ENCODE data around the gene ATL3. TPM values are rescaled to one million over a fixed set of nuclear protein-coding genes. Genes with fewer than 3 reads are reported as not detected.

The ATL3 gene
- total and polyA plus RNA-seq, 3 experiments from 2014 or later: 21.5 to 42.1 (median 41.9) TPM

- Histone ChIP-seq H3K9me3 (ENCODE audit: low read length) (no peaks in the 10 kb centered on the region), H3K27me3 (ENCODE audit: insufficient read depth, low read length, poor library complexity, severe bottlenecking) (no peaks in the 10 kb centered on the region), H3K4me3 (ENCODE audit: low read length) (peak within 1 kb of the TSS; percentile 81), H3K4me1 (ENCODE audit: insufficient read depth, low read length) (no peaks in the 10 kb centered on the region), H3K27ac (ENCODE audit: low read depth, low read length) (peak within 1 kb of the TSS; percentile 65), H3K36me3 (ENCODE audit: insufficient read depth, low read length) (no peaks in the 10 kb centered on the region)
- peak within 1 kb of the TSS; percentile 87 to 96 (median 90) for H3K4me3 Mint-ChIP-seq
- DNase-seq: peak in 3 of 5 donors; percentile 7 to 26 (median 22)
- POLR2A ChIA-PET: no interaction called here
- H3K4me1 Mint-ChIP-seq: peaks cover 26 to 45% (median 36%) of the 10 kb centered on the region in 3 donors
- peaks cover 0 to 3% (median 0%) of the 10 kb centered on the region in 3 donors for H3K36me3 Mint-ChIP-seq
- H3K9me3 Mint-ChIP-seq: no peaks in the 10 kb centered on the region
- peak within 1 kb of the TSS; percentile 78 to 93 (median 88) for H3K27ac Mint-ChIP-seq
- no peaks in the 10 kb centered on the region for H3K27me3 Mint-ChIP-seq
- CTCF ChIA-PET: no interaction called here
Measured at GRCh38 chr11:63614136-63614671, 57.0 kb downstream of the ATL3 start, which contains the start of gene PLAAT3. PLAAT3 (minus strand) TSS chr11:63614433; CDS start chr11:63614014, 419 bp downstream.

DNA sequence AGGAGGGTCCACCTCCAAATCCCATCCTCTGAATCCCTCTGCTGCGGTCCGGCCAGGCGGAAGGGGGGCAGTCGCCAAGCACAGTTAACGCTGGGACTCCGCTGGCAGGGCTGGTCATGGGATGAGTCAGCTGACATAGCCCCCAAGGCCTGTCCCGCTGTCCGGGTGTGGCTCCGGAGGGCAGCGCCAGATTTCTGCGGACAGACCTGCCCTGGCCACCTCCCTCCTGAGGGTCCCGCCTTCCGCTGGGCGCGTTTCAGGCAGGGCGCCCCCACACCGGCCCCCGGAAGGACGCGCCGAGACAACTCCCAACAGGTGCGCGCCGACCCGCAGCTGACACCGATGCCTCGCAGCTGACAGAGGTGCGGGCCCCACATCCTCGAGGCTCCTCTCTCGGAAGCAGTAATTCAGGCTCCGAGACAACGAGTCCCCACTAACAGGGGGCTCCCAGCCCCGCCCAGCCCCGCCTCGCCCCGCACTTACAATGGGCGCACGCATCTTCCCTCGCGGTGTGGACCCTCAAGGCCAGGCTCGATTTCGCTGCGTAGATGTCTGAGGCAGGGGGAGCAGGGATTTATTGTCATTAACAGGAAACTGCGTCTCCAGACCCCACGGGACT, 57.5 kb downstream of the ATL3 start:
- peak; percentile 16 to 75 (median 43) for DNase-seq
- ChIA-PET CTCF (no interaction called here), POLR2A (no interaction called here)
- Mint-ChIP-seq H3K4me1 (peaks cover 26 to 49% (median 37%) of the 10 kb centered on the region in 3 donors), H3K27ac (peak overlapping the region; percentile 78 to 93 (median 87)), H3K36me3 (peaks cover 0 to 3% (median 0%) of the 10 kb centered on the region in 3 donors), H3K4me3 (peak overlapping the region; percentile 87 to 96 (median 90)), H3K27me3 (no peaks in the 10 kb centered on the region), H3K9me3 (no peaks in the 10 kb centered on the region)
- Histone ChIP-seq H3K4me3 (ENCODE audit: low read length) (peak overlapping the region; percentile 81), H3K4me1 (ENCODE audit: insufficient read depth, low read length) (no peaks in the 10 kb centered on the region), H3K9me3 (ENCODE audit: low read length) (no peaks in the 10 kb centered on the region), H3K27ac (ENCODE audit: low read depth, low read length) (peak overlapping the region; percentile 65), H3K36me3 (ENCODE audit: insufficient read depth, low read length) (no peaks in the 10 kb centered on the region), H3K27me3 (ENCODE audit: insufficient read depth, low read length, poor library complexity, severe bottlenecking) (no peaks in the 10 kb centered on the region)

DNA sequence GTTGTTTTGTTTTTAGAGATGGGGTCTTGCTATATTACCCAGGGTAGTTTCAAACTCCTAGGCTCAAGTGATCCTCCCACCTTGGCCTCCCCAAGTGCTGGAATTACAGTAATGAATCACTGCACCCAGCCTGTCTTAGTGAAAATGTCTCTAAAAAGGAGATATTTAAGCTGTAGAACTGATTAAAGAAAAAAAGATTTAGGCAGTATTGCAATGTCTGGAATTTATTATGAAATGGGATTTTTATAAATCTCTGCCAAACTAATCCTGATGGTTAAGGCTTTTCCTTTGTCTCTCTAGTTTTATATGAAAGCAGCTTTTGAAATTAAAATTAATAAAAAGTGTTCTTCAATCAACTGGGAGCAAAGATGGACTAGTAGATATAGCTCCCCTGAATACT, 59.0 kb downstream of the ATL3 start:
- no peak overlapping the region for H3K4me3 ChIP-seq (ENCODE audit: low read length)
- H3K9me3 Mint-ChIP-seq: no peaks in the 10 kb centered on the region
- H3K27ac Mint-ChIP-seq: peak overlapping the region in 6 of 8 donors; percentile 54 to 81 (median 66)
- H3K36me3 Mint-ChIP-seq: peaks cover 0 to 3% (median 2%) of the 10 kb centered on the region in 3 donors
- ChIA-PET CTCF (no interaction called here), POLR2A (no interaction called here)
- no peak overlapping the region for H3K27ac ChIP-seq (ENCODE audit: low read depth, low read length)
- peak overlapping the region in 3 of 7 donors; percentile 77 to 80 (median 77) for H3K4me3 Mint-ChIP-seq
- no peaks in the 10 kb centered on the region for H3K27me3 ChIP-seq (ENCODE audit: insufficient read depth, low read length, poor library complexity, severe bottlenecking)
- H3K4me1 Mint-ChIP-seq: peaks cover 29 to 54% (median 40%) of the 10 kb centered on the region in 3 donors
- no peaks in the 10 kb centered on the region for H3K4me1 ChIP-seq (ENCODE audit: insufficient read depth, low read length)
- DNase-seq: no peak
- H3K27me3 Mint-ChIP-seq: no peaks in the 10 kb centered on the region
- no peaks in the 10 kb centered on the region for H3K9me3 ChIP-seq (ENCODE audit: low read length)
- H3K36me3 ChIP-seq (ENCODE audit: insufficient read depth, low read length): no peaks in the 10 kb centered on the region

DNA sequence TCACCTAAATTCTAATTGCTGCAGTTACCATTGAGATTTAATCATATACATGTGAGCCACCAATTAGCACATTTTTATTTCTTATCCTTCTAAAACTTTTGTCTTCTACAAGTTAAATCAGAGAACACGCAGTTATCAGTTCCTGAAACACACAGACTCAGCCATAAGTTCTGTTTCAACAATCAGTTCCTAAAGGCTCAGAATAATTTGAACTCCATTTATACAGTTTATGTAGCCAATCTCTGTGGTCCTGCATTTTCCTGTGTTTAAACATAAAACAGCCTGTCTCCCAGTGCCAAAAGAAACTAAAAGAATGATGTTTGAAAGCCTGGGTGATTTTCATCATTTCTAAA, 59.8 kb downstream of the ATL3 start:
- no peaks in the 10 kb centered on the region for H3K36me3 ChIP-seq (ENCODE audit: insufficient read depth, low read length)
- no peaks in the 10 kb centered on the region for H3K4me1 ChIP-seq (ENCODE audit: insufficient read depth, low read length)
- H3K4me3 Mint-ChIP-seq: peak overlapping the region in 2 of 7 donors; percentile 27 to 44
- H3K4me3 ChIP-seq (ENCODE audit: low read length): no peak overlapping the region
- H3K36me3 Mint-ChIP-seq: peaks cover 0 to 4% (median 2%) of the 10 kb centered on the region in 3 donors
- peaks cover 31 to 54% (median 45%) of the 10 kb centered on the region in 3 donors for H3K4me1 Mint-ChIP-seq
- no peak overlapping the region for H3K27ac ChIP-seq (ENCODE audit: low read depth, low read length)
- ChIA-PET CTCF (no interaction called here), POLR2A (no interaction called here)
- peak overlapping the region in 4 of 8 donors; percentile 8 to 79 (median 46) for H3K27ac Mint-ChIP-seq
- H3K9me3 Mint-ChIP-seq: no peaks in the 10 kb centered on the region
- no peaks in the 10 kb centered on the region for H3K9me3 ChIP-seq (ENCODE audit: low read length)
- DNase-seq: no peak
- H3K27me3 Mint-ChIP-seq: no peaks in the 10 kb centered on the region
- H3K27me3 ChIP-seq (ENCODE audit: insufficient read depth, low read length, poor library complexity, severe bottlenecking): no peaks in the 10 kb centered on the region

DNA sequence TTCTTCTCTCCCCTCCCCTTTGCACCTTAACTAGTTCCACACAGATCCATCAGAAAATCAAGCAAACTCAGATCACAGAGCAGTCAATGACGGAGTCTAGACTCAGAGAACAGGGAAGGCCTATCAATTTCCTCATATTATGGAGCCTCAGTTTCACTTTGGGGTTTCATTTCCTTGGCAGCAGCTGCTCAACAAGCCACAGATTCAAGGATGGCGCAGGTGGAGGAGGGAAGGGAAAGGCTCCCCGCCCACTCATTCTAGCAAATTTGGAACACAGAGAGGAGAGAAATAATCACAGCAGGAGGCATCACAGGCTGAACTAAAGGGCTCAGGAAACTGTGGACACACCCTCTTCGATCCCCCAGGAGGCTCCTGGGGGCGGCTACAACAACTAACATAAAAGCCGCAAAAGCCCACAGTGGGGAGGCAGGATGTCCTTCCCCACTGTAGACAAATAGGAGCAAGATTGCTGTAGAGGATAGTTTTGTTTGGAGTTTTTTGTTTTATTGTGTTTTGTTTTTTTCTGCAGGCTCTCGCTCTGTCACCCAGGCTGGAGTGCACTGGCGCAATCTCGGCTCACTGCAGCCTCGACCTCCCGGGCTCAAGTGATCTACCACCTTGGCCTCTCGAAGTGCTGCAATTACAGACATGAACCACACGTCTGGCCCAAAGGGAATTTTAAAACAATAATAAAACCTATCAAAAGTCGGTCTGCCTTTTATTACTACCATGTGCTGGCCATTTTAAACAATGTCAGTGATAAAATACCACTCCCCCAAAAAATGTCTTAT, 60.4 kb downstream of the ATL3 start:
- H3K27ac ChIP-seq (ENCODE audit: low read depth, low read length): no peak overlapping the region
- CTCF ChIA-PET: no interaction called here
- DNase-seq: no peak
- H3K27me3 ChIP-seq (ENCODE audit: insufficient read depth, low read length, poor library complexity, severe bottlenecking): no peaks in the 10 kb centered on the region
- no peaks in the 10 kb centered on the region for H3K9me3 ChIP-seq (ENCODE audit: low read length)
- Mint-ChIP-seq H3K27me3 (no peaks in the 10 kb centered on the region), H3K4me3 (peak overlapping the region in 1 of 7 donors; percentile 60), H3K4me1 (peaks cover 31 to 54% (median 45%) of the 10 kb centered on the region in 3 donors), H3K36me3 (peaks cover 0 to 4% (median 2%) of the 10 kb centered on the region in 3 donors), H3K27ac (peak overlapping the region in 7 of 8 donors; percentile 8 to 92 (median 52)), H3K9me3 (no peaks in the 10 kb centered on the region)
- no peak overlapping the region for H3K4me3 ChIP-seq (ENCODE audit: low read length)
- H3K36me3 ChIP-seq (ENCODE audit: insufficient read depth, low read length): no peaks in the 10 kb centered on the region
- POLR2A ChIA-PET: no interaction called here
- no peaks in the 10 kb centered on the region for H3K4me1 ChIP-seq (ENCODE audit: insufficient read depth, low read length)

- H3K4me3 Mint-ChIP-seq: peak overlapping the region in 2 of 7 donors; percentile 23 to 60
- no peak for DNase-seq
- Histone ChIP-seq H3K27me3 (ENCODE audit: insufficient read depth, low read length, poor library complexity, severe bottlenecking) (no peaks in the 10 kb centered on the region), H3K36me3 (ENCODE audit: insufficient read depth, low read length) (no peaks in the 10 kb centered on the region), H3K27ac (ENCODE audit: low read depth, low read length) (no peak overlapping the region), H3K4me3 (ENCODE audit: low read length) (no peak overlapping the region), H3K9me3 (ENCODE audit: low read length) (no peaks in the 10 kb centered on the region), H3K4me1 (ENCODE audit: insufficient read depth, low read length) (no peaks in the 10 kb centered on the region)
- peaks cover 0 to 4% (median 2%) of the 10 kb centered on the region in 3 donors for H3K36me3 Mint-ChIP-seq
- peaks cover 31 to 54% (median 45%) of the 10 kb centered on the region in 3 donors for H3K4me1 Mint-ChIP-seq
- no peaks in the 10 kb centered on the region for H3K9me3 Mint-ChIP-seq
- H3K27me3 Mint-ChIP-seq: no peaks in the 10 kb centered on the region
- peak overlapping the region in 7 of 8 donors; percentile 13 to 92 (median 72) for H3K27ac Mint-ChIP-seq
- POLR2A ChIA-PET: interaction anchor here (0.6 kb wide), 1 partner anchor 69 kb away, joined by 5 read pairs; no protein-coding TSS in a partner anchor
- CTCF ChIA-PET: no interaction called here
Measured at GRCh38 chr11:63609971-63610580, 61.1 kb downstream of the ATL3 start.

DNA sequence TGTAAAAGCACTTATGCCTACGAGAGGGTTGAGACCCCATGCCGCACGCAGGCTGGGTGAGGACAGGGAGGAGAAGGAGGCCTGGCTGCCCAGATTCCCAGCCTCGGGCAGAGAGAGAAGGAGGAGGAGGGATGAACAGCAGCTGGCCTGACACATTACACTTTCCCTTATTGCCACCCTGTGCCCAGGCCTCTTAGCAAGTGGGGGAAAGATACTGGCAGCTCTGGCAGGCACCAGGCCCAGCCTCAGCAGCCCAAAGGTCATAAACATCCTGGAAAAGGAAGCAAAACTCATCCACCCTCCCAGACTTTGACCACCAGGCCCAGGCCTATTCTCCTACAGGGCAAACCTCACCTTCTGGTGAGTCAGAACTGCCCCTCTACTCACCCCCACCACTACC, 61.6 kb downstream of the ATL3 start:
- Histone ChIP-seq H3K4me3 (ENCODE audit: low read length) (no peak overlapping the region), H3K9me3 (ENCODE audit: low read length) (no peaks in the 10 kb centered on the region), H3K27me3 (ENCODE audit: insufficient read depth, low read length, poor library complexity, severe bottlenecking) (no peaks in the 10 kb centered on the region), H3K27ac (ENCODE audit: low read depth, low read length) (no peak overlapping the region), H3K36me3 (ENCODE audit: insufficient read depth, low read length) (no peaks in the 10 kb centered on the region), H3K4me1 (ENCODE audit: insufficient read depth, low read length) (no peaks in the 10 kb centered on the region)
- H3K4me3 Mint-ChIP-seq: peak overlapping the region in 1 of 7 donors; percentile 22
- DNase-seq: no peak
- CTCF ChIA-PET: no interaction called here
- peaks cover 0 to 4% (median 2%) of the 10 kb centered on the region in 3 donors for H3K36me3 Mint-ChIP-seq
- H3K27ac Mint-ChIP-seq: peak overlapping the region in 7 of 8 donors; percentile 3 to 89 (median 80)
- POLR2A ChIA-PET: interaction anchor here (0.6 kb wide), 2 partner anchors 68 to 728 kb away, joined by 3 to 5 read pairs; no protein-coding TSS in a partner anchor
- no peaks in the 10 kb centered on the region for H3K27me3 Mint-ChIP-seq
- peaks cover 30 to 54% (median 45%) of the 10 kb centered on the region in 3 donors for H3K4me1 Mint-ChIP-seq
- H3K9me3 Mint-ChIP-seq: no peaks in the 10 kb centered on the region

All from CD8-positive, alpha-beta memory T cell (primary cell).